ENCODE measurements around the gene UMAD1.

DNA sequence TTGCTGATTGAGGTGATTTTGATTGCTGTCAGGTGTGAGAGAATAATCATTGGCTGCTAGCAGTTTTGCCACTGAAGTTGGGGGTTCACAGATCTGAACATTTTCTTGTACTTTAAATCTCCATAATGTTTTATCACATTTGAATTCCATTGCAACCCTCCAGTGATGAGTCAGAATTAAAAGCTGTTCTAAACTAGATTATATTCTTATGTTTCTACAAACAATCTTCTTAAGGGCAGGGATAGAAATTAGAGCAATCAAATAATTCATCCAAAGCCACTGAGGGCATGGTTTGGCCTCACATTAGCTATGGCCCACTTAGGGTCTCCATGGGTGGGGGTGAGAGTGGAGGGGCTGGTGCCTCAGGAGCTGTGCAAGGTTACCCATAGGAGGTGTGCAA, 130.9 kb downstream of the UMAD1 start:
- TF ChIP-seq SNAI2 (CRISPR knock-in tag; IDR thresholded peaks at IDR 0.05): no peak
- peak; percentile 64; the same call in 1 of the 2 replicates for TF ChIP-seq PATZ1 (CRISPR knock-in tag; IDR thresholded peaks at IDR 0.05; ENCODE audit: borderline replicate concordance)
- TF ChIP-seq ZFP30 (CRISPR knock-in tag; IDR thresholded peaks at IDR 0.05): no peak
- TF ChIP-seq ESRRG (CRISPR knock-in tag; IDR thresholded peaks at IDR 0.05): no peak
- TF ChIP-seq ZNF70 (CRISPR knock-in tag; IDR thresholded peaks at IDR 0.05): no peak
- TF ChIP-seq ARNTL (CRISPR knock-in tag; IDR thresholded peaks at IDR 0.05; ENCODE audit: borderline replicate concordance, low read depth): no peak
- peak; percentile 80 for TF ChIP-seq ISL1 (CRISPR knock-in tag; IDR thresholded peaks at IDR 0.05)
- TF ChIP-seq OSR1 (CRISPR knock-in tag; IDR thresholded peaks at IDR 0.05): no peak
- TF ChIP-seq TSHZ2 (CRISPR knock-in tag; IDR thresholded peaks at IDR 0.05): no peak
- no peak for TF ChIP-seq BACH2 (CRISPR knock-in tag; IDR thresholded peaks at IDR 0.05; ENCODE audit: borderline replicate concordance)
- no peak for TF ChIP-seq TCF4 (CRISPR knock-in tag; IDR thresholded peaks at IDR 0.05; ENCODE audit: borderline replicate concordance)

All from SK-N-SH treated with all-trans-retinoic acid at 6 μM for 48 hours (cell line).